GM12865 (cell line): ENCODE data around the gene SNAPIN.

Experiments
- DNase-seq: peaks from one replicate; pipeline ENCODE4 v3.0.0; 2010; ENCODE audit warnings: low read depth
- H3K4me3 ChIP-seq: 2 replicates; pipeline ENCODE4 v1.5.1; 2011; ENCODE audit warnings: mild to moderate bottlenecking, low read depth, low read length, control low read depth
- TF ChIP-seq, protein P1 (sequence below): IDR thresholded peaks from 2 replicates; pipeline ENCODE4 v1.5.1; 2011; ENCODE audit warnings: low read length, control low read depth, low read depth, inconsistent platforms; ENCODE audit not compliant: insufficient read depth; ENCODE audit errors: missing control alignments

The SNAPIN gene

GRCh38 chr1:153626477-153626903 is 32.0 kb upstream of the SNAPIN start:
- TF ChIP-seq, protein P1, sequence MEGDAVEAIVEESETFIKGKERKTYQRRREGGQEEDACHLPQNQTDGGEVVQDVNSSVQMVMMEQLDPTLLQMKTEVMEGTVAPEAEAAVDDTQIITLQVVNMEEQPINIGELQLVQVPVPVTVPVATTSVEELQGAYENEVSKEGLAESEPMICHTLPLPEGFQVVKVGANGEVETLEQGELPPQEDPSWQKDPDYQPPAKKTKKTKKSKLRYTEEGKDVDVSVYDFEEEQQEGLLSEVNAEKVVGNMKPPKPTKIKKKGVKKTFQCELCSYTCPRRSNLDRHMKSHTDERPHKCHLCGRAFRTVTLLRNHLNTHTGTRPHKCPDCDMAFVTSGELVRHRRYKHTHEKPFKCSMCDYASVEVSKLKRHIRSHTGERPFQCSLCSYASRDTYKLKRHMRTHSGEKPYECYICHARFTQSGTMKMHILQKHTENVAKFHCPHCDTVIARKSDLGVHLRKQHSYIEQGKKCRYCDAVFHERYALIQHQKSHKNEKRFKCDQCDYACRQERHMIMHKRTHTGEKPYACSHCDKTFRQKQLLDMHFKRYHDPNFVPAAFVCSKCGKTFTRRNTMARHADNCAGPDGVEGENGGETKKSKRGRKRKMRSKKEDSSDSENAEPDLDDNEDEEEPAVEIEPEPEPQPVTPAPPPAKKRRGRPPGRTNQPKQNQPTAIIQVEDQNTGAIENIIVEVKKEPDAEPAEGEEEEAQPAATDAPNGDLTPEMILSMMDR = no peak
- no peak overlapping the region for H3K4me3 ChIP-seq
- no peak for DNase-seq

- DNase-seq = no peak
- H3K4me3 ChIP-seq = no peak within 1 kb of the TSS
Measured at GRCh38 chr1:153626904-153627714, 31.4 kb upstream of the SNAPIN start, which contains the start of gene S100A13. Gene S100A13, minus strand, starts transcription at chr1:153627505. Its CDS starts 1,033 bp downstream, at chr1:153626472.

GRCh38 chr1:153627715-153628626 is 30.5 kb upstream of the SNAPIN start, which contains the start of gene S100A1:
Gene S100A1, plus strand, starts transcription at chr1:153628434. Its CDS starts 2,088 bp downstream, at chr1:153630522.
- TF ChIP-seq, protein P1 = no peak
- H3K4me3 ChIP-seq = no peak within 1 kb of the TSS
- DNase-seq = no peak

More at GRCh38 chr1:153626904-153627714, 31.4 kb upstream of the SNAPIN start, which contains the start of gene S100A13:
- TF ChIP-seq, protein P1 = peak; percentile 44

GRCh38 chr1:153628638-153629342 is 29.7 kb upstream of the SNAPIN start:
- no peak overlapping the region for H3K4me3 ChIP-seq
- TF ChIP-seq, protein P1 = no peak
- no peak for DNase-seq

- DNase-seq = no peak
- TF ChIP-seq, protein P1 = no peak
- H3K4me3 ChIP-seq = no peak overlapping the region
Measured at GRCh38 chr1:153629343-153629665, 29.2 kb upstream of the SNAPIN start.

- no peak overlapping the region for H3K4me3 ChIP-seq
- DNase-seq = no peak
Measured at GRCh38 chr1:153629971-153630370, 28.5 kb upstream of the SNAPIN start.

More at GRCh38 chr1:153629971-153630370, 28.5 kb upstream of the SNAPIN start:
- TF ChIP-seq, protein P1 = no peak
